ENCODE measurements around the gene SMIM33.
A peak's percentile ranks its signal among the peaks of the same experiment; 100 is the strongest.
"Not testable (repeated sequence)": the region's sequence is repeated elsewhere in the genome, so short reads cannot be mapped to it uniquely, and the experiment has no call there.

SMIM33 gene

GRCh38 chr5:139457653-139458306 is 13.0 kb upstream of the SMIM33 start:
- DNase-seq, result no peak

- DNase-seq, result no peak
Measured at GRCh38 chr5:139458580-139459407, 12.0 kb upstream of the SMIM33 start.

GRCh38 chr5:139459451-139459934 is 11.3 kb upstream of the SMIM33 start:
- no peak for DNase-seq

- no peak for DNase-seq
Measured at GRCh38 chr5:139460455-139460854, 10.3 kb upstream of the SMIM33 start.

GRCh38 chr5:139461176-139461575 is 9.6 kb upstream of the SMIM33 start:
- DNase-seq, result no peak

- no peak for DNase-seq
Measured at GRCh38 chr5:139461698-139462097, 9.1 kb upstream of the SMIM33 start.

- DNase-seq, result no peak
Measured at GRCh38 chr5:139462586-139463276, 8.1 kb upstream of the SMIM33 start, which contains the start of gene ECSCR. TSS of gene ECSCR (minus strand) at chr5:139462743. CDS start at chr5:139462670, 73 bp downstream.

- DNase-seq, result no peak
Measured at GRCh38 chr5:139468421-139468931, 2.3 kb upstream of the SMIM33 start.

GRCh38 chr5:139472386-139473030 is 1.7 kb downstream of the SMIM33 start:
- DNase-seq, result no peak

GRCh38 chr5:139473105-139473504 is 2.3 kb downstream of the SMIM33 start:
- no peak for DNase-seq

- no peak for DNase-seq
Measured at GRCh38 chr5:139473565-139473964, 2.8 kb downstream of the SMIM33 start.

GRCh38 chr5:139474890-139475791 is 4.3 kb downstream of the SMIM33 start:
- DNase-seq, result no peak

- DNase-seq, result no peak
Measured at GRCh38 chr5:139475865-139476617, 5.2 kb downstream of the SMIM33 start.

- DNase-seq, result not testable (repeated sequence)
Measured at GRCh38 chr5:139478657-139479423, 8.0 kb downstream of the SMIM33 start.

- not testable (repeated sequence) for DNase-seq
Measured at GRCh38 chr5:139479729-139480128, 8.9 kb downstream of the SMIM33 start.

GRCh38 chr5:139481122-139481533 is 10.3 kb downstream of the SMIM33 start:
- no peak for DNase-seq

- DNase-seq, result no peak
Measured at GRCh38 chr5:139481580-139482049, 10.8 kb downstream of the SMIM33 start.

- DNase-seq, result peak; percentile 74
Measured at GRCh38 chr5:139482050-139482889, 11.5 kb downstream of the SMIM33 start, which contains the start of gene STING1. TSS of gene STING1 (minus strand) at chr5:139482758. CDS start at chr5:139481704, 1,054 bp downstream.

- DNase-seq, result not testable (repeated sequence)
Measured at GRCh38 chr5:139482890-139483208, 12.0 kb downstream of the SMIM33 start.
